H1 (cell line): ENCODE data around the gene KIF22. TPM values are rescaled to one million over a fixed set of nuclear protein-coding genes. Genes with fewer than 3 reads are reported as not detected.

Source experiments
- ATF2 ChIP-seq: IDR thresholded peaks from 2 replicates; pipeline ENCODE4 v1.6.1; 2012; ENCODE audit warnings: low read length, inconsistent platforms
- CEBPB ChIP-seq: IDR thresholded peaks from 2 replicates; pipeline ENCODE4 v1.6.1; 2012; ENCODE audit warnings: low read depth, low read length
- EGR1 ChIP-seq: IDR thresholded peaks from 2 replicates; pipeline ENCODE4 v1.6.1; 2011; ENCODE audit warnings: low read depth, low read length, borderline replicate concordance
- NRF1 ChIP-seq: IDR thresholded peaks from 2 replicates; pipeline ENCODE4 v1.6.1; 2011; ENCODE audit warnings: mild to moderate bottlenecking, low read depth, low read length, improper control_type of control experiment
- SIN3A ChIP-seq, 2 experiments: IDR thresholded peaks in 1 of 2; conservative IDR thresholded peaks in 1 of 2; 2 replicates each; pipeline ENCODE4 v1.6.1; 2011 to 2012; ENCODE audit warnings: low read length in 2 of 2, improper control_type of control experiment in 1 of 2, low read depth in 1 of 2, mild to moderate bottlenecking in 1 of 2
- SP2 ChIP-seq: IDR thresholded peaks from 2 replicates; pipeline ENCODE4 v1.6.1; 2012; ENCODE audit warnings: mild to moderate bottlenecking, low read length, inconsistent platforms
- polyA plus RNA-seq, 7 experiments: library from polyadenylated mRNA; depleted of rRNA in 3 of 7; stranded (reverse) in 5 of 7; unstranded in 2 of 7; fragments of >200 nt in 5 of 7; fragments of 200-250 nt in 2 of 7; gene quantifications; 1 replicate in 5 of 7; 2 replicates in 1 of 7; 4 replicates in 1 of 7; pipeline versions ENCODE4 v1.2.1 to v1.2.3, GENCODE V29; 2011 to 2013; ENCODE audit warnings: missing spikeins in 2 of 7, mixed read lengths in 2 of 7
- total RNA-seq: library from RNA; stranded (reverse); fragmentation: NEBNext Ultra II Directional; extraction: Animal tissue kit (Norgen Biotek cat#: 25700); gene quantifications from 2 replicates; pipeline ENCODE4 v1.2.1, GENCODE V29; 2021

KIF22 gene
- total and polyA plus RNA-seq, 2 of the 8 experiments (the other 6 are each of a cell fraction or from before 2014, with no cell fraction given) = 139 to 142 TPM

GRCh38 chr16:29809850-29810698 is 19.5 kb downstream of the KIF22 start (continued):
- TF ChIP-seq SIN3A (conservative IDR thresholded peaks at IDR 0.05 in 1 of 2, IDR thresholded peaks at IDR 0.05 in 1 of 2; ENCODE audit: low read depth in 1 of 2, low read length in 2 of 2) (no peak), CEBPB (no peak), SP2 (no peak), ATF2 (no peak), EGR1 (no peak), NRF1 (no peak)
- TF ChIP-seq, all 59 proteins: peak for 0
